SK-N-MC (cell line): ENCODE data around the gene LDAH.

ENCODE experiments used
- EZH2 ChIP-seq: fragments of 200-600 bp; sonication (generic); IDR thresholded peaks from one replicate; pipeline ENCODE4 v1.6.1; 2017; ENCODE audit warnings: antibody characterized with exemption
- FOXP2 ChIP-seq: optimal IDR thresholded peaks from 2 replicates; pipeline ENCODE3; 2011; ENCODE audit warnings: mild to moderate bottlenecking, moderate library complexity; ENCODE audit not compliant: insufficient read depth; ENCODE audit errors: extremely low read length, control extremely low read depth
- POLR2AphosphoS5 ChIP-seq: IDR thresholded peaks from 2 replicates; pipeline ENCODE4 v1.6.1; 2012; ENCODE audit warnings: mild to moderate bottlenecking, low read depth, low read length, borderline replicate concordance

DNA sequence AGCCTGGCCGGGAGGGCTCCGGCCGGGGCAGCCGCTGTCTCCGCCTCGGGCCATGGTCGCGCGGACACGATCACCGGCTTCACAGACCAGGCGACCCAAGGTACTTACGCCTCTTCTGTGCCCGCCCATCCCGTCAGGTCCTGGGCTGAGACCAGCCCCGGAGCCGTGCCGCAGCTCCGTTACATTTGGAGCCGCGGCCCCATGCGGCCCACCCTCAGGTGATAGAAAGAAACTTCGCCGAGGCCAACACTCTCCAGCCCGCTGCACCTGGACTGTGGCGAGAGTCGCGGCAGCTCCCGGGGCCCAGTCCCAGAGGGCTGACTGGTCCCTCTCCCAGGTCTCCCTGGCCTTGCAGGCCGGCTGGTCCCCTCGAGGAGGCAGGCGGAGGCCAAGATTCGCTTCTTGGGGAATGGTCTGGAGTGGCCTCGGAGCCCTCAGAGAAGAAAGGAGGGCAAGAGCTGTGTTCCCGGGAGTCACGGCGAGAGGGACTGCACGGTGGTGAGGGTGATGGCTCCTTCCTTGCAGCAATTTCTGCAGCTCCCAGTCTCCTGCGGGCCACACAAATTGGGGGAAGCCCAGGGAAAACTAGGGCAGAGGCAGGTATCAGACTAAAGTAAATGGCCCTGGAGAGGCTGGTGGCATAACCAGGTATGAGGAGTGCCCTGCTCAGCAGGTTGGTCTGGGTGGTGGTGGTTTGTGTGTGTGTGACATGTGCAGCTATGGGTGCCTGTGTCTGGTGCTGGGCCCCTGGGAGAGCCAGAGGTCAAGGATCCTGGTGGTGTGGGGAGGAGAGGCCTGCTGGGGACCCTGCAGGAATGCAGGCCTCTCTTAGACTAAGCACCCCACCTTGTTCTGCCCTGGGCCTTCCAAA, 155.1 kb downstream of the LDAH start:
- TF ChIP-seq EZH2 (peak; percentile 40), POLR2AphosphoS5 (no peak), FOXP2 (no peak)
